HepG2 (cell line): ENCODE results near the gene CRTC2. TPM values are rescaled to one million over a fixed set of nuclear protein-coding genes. Genes with fewer than 3 reads are reported as not detected.

Source experiments
- DMAP1 ChIP-seq: IDR thresholded peaks from 2 replicates; pipeline ENCODE4 v1.6.1; 2016
- ESRRA ChIP-seq: sonication (generic); formaldehyde crosslinking; IDR thresholded peaks from 2 replicates; pipeline ENCODE4 v1.5.1; 2020; ENCODE audit warnings: mild to moderate bottlenecking, low read depth, missing genetic modification reagents
- HNRNPLL ChIP-seq: fragments of 200-400 bp; formaldehyde crosslinking; IDR thresholded peaks from 2 replicates; pipeline ENCODE4 v1.6.1; 2017; ENCODE audit warnings: mild to moderate bottlenecking, low read depth, low read length; ENCODE audit not compliant: poor library complexity, severe bottlenecking
- HOXA3 ChIP-seq: sonication (generic); formaldehyde crosslinking; IDR thresholded peaks from 2 replicates; pipeline ENCODE4 v1.5.0; 2020; ENCODE audit warnings: missing genetic modification reagents
- JUND ChIP-seq: sonication (generic); formaldehyde crosslinking; IDR thresholded peaks from 2 replicates; pipeline ENCODE4 v1.8.0; 2022; ENCODE audit warnings: mild to moderate bottlenecking, missing genetic modification reagents
- KLF15 ChIP-seq: sonication (generic); formaldehyde crosslinking; IDR thresholded peaks from 2 replicates; pipeline ENCODE4 v1.8.1; 2023; ENCODE audit warnings: borderline replicate concordance, mild to moderate bottlenecking, inconsistent platforms, missing genetic modification reagents, mixed read lengths
- MATR3 ChIP-seq: sonication (generic); formaldehyde crosslinking; IDR thresholded peaks from 2 replicates; pipeline ENCODE4 v1.4.0; 2020; ENCODE audit warnings: missing genetic modification reagents
- MTA3 ChIP-seq: sonication (generic); formaldehyde crosslinking; IDR thresholded peaks from 2 replicates; pipeline ENCODE4 v1.4.0; 2020; ENCODE audit warnings: missing genetic modification reagents
- NCOR1 ChIP-seq: fragments of 200-600 bp; sonication (generic); IDR thresholded peaks from 2 replicates; pipeline ENCODE4 v1.7.0; 2017; ENCODE audit warnings: antibody characterized with exemption, low read length, borderline replicate concordance
- PAX8 ChIP-seq: sonication (generic); formaldehyde crosslinking; IDR thresholded peaks from 2 replicates; pipeline ENCODE4 v1.8.0; 2022; ENCODE audit warnings: mild to moderate bottlenecking, missing genetic modification reagents, borderline replicate concordance
- RBFOX2 ChIP-seq: fragments of 200-400 bp; formaldehyde crosslinking; IDR thresholded peaks from 2 replicates; pipeline ENCODE4 v1.6.1; 2017; ENCODE audit warnings: low read depth, mild to moderate bottlenecking, low read length
- SIN3A ChIP-seq: IDR thresholded peaks from 2 replicates; pipeline ENCODE4 v1.6.1; 2011; ENCODE audit warnings: low read depth, mild to moderate bottlenecking, control low read depth, low read length, borderline replicate concordance
- SOX6 ChIP-seq, 2 experiments: fragments of 450-650 bp in 1 of 2; sonication (generic) in 1 of 2; formaldehyde crosslinking in 1 of 2; IDR thresholded peaks; 2 replicates each; pipeline versions ENCODE4 v1.4.0 to v1.6.1; 2017 to 2020; ENCODE audit warnings: antibody characterized with exemption in 1 of 2, mild to moderate bottlenecking in 1 of 2, missing genetic modification reagents in 1 of 2
- TIGD3 ChIP-seq: sonication (generic); formaldehyde crosslinking; IDR thresholded peaks from 2 replicates; pipeline ENCODE4 v1.5.1; 2020; ENCODE audit warnings: mild to moderate bottlenecking, missing genetic modification reagents, borderline replicate concordance
- TRAFD1 ChIP-seq: sonication (generic); formaldehyde crosslinking; IDR thresholded peaks from 2 replicates; pipeline ENCODE4 v1.5.1; 2020; ENCODE audit warnings: missing genetic modification reagents, mild to moderate bottlenecking, borderline replicate concordance
- YEATS4 ChIP-seq: sonication (generic); formaldehyde crosslinking; IDR thresholded peaks from 2 replicates; pipeline ENCODE4 v1.4.0; 2020; ENCODE audit warnings: missing genetic modification reagents, borderline replicate concordance
- ZEB1 ChIP-seq: IDR thresholded peaks from 2 replicates; pipeline ENCODE4 v1.6.1; 2012; ENCODE audit warnings: mild to moderate bottlenecking, low read depth, inconsistent platforms; ENCODE audit not compliant: insufficient replicate concordance
- ZMAT3 ChIP-seq: sonication (generic); formaldehyde crosslinking; conservative IDR thresholded peaks from 2 replicates; pipeline ENCODE4 v1.7.0; 2021; ENCODE audit warnings: missing genetic modification reagents
- ZNF232 ChIP-seq: sonication (generic); formaldehyde crosslinking; IDR thresholded peaks from 2 replicates; pipeline ENCODE4 v1.4.0; 2020; ENCODE audit warnings: missing genetic modification reagents, borderline replicate concordance
- ZNF331 ChIP-seq: sonication (generic); formaldehyde crosslinking; IDR thresholded peaks from 2 replicates; pipeline ENCODE4 v1.4.0; 2020; ENCODE audit warnings: missing genetic modification reagents
- ZNF557 ChIP-seq: sonication (generic); formaldehyde crosslinking; IDR thresholded peaks from 2 replicates; pipeline ENCODE4 v1.4.0; 2020; ENCODE audit warnings: missing genetic modification reagents
- ZNF563 ChIP-seq: sonication (generic); formaldehyde crosslinking; IDR thresholded peaks from 2 replicates; pipeline ENCODE4 v1.8.0; 2022; ENCODE audit warnings: mild to moderate bottlenecking, moderate library complexity, missing genetic modification reagents
- ZNF777 ChIP-seq: sonication (generic); formaldehyde crosslinking; IDR thresholded peaks from 2 replicates; pipeline ENCODE4 v1.4.0; 2020; ENCODE audit warnings: missing genetic modification reagents
- ZNF781 ChIP-seq: sonication (generic); formaldehyde crosslinking; IDR thresholded peaks from 2 replicates; pipeline ENCODE4 v1.5.1; 2020; ENCODE audit warnings: borderline replicate concordance, mild to moderate bottlenecking, missing genetic modification reagents; ENCODE audit errors: not compliant biosample characterization
- ZSCAN12 ChIP-seq: sonication (generic); formaldehyde crosslinking; IDR thresholded peaks from 2 replicates; pipeline ENCODE4 v1.9.0; 2021; ENCODE audit warnings: mild to moderate bottlenecking, missing genetic modification reagents
- polyA plus RNA-seq, 8 experiments: library from polyadenylated mRNA; depleted of rRNA in 3 of 8; stranded (reverse) in 7 of 8; unstranded in 1 of 8; fragments of >200 nt; fragmentation: Illumina TruSeq in 4 of 8; extraction: Trizol in 4 of 8; gene quantifications; 2 replicates each; pipeline versions ENCODE4 v1.2.1 to v1.2.3, GENCODE V29; 2011 to 2016; ENCODE audit warnings: low read depth in 4 of 8, missing spikeins in 1 of 8, mixed read lengths in 1 of 8; ENCODE audit not compliant: insufficient read depth in 1 of 8
- total RNA-seq, 5 experiments: library from RNA; depleted of rRNA; stranded (reverse); fragments of >200 nt; fragmentation: Illumina TruSeq; extraction: Trizol; gene quantifications; 2 replicates each; pipeline ENCODE4 v1.2.3, GENCODE V29; 2016; ENCODE audit warnings: low read depth in 1 of 5
- TF ChIP-seq, protein P1 (sequence below): sonication (generic); formaldehyde crosslinking; IDR thresholded peaks from 2 replicates; pipeline ENCODE4 v1.4.0; 2020; ENCODE audit warnings: missing genetic modification reagents, borderline replicate concordance

The CRTC2 gene
- total and polyA plus RNA-seq, 2 of the 13 experiments (the other 11 are each of a cell fraction or from before 2014, with no cell fraction given) = 6.1 to 26.7 TPM

DNA sequence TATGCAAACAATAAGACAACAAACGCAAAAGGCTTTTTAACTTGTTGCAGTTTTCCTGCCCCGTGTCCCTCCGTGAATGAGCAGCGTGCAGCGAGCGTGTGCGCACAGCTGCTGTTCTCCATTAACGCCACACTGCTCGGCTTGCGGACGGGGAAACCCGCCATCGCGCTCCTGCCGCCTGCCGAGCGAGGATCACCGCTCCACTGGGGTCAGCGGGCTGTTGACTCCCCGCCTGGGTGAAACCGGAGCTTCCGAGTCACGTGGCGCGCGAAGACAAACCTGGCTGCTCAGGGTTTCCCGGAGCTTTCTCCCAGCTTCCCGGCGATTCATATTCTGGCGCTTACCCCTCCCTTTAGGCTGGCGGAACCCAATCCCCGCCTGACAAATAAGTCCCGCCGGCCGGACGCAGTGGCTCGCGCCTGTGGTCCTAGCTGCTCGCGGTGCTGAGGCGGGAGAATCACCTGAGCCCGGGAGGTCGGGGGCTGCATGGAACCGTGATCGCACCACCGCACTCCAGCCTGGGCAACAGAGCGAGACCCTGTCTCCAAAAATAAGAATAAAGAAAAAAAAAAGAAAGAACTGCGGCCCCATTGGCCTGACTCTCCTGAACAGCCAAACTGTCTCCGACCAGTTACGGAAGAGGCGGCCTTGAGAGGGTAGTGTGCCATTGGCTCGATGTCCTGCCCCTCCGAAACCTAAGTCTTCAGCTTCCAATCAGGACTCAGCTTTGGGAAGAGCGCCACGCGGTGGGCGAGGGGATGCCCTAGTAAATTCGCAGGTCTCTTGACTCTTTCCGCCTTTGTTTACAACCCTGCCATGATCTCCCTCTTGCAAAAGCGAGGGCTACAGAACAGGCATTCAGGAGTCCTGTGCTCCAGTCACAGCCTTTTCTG lies 8.9 kb upstream of the CRTC2 start, which contains the start of gene CREB3L4 (continued):
- TF ChIP-seq ESRRA (no peak), SOX6 (IDR thresholded peaks at IDR 0.05) (no peak), SOX6 (CRISPR knock-in tag; IDR thresholded peaks at IDR 0.05) (peak; percentile 69), ZNF232 (CRISPR knock-in tag) (peak; percentile 88; the same call in 1 of the 2 replicates), DMAP1 (peak; percentile 82), SIN3A (peak; percentile 70), HOXA3 (peak; percentile 64; the same call in 1 of the 2 replicates), ZNF331 (CRISPR knock-in tag) (peak; percentile 26), YEATS4 (CRISPR knock-in tag) (peak; percentile 79; the same call in 1 of the 2 replicates), HNRNPLL (peak; percentile 82), PAX8 (CRISPR knock-in tag) (0 out of 2 replicates have a peak, but pooled peaks have one; percentile 53), ZMAT3 (CRISPR knock-in tag) (peak; percentile 94), RBFOX2 (peak; percentile 93), ZNF781 (CRISPR knock-in tag) (peak; percentile 79), TRAFD1 (peak; percentile 81; the same call in 1 of the 2 replicates), ZNF557 (CRISPR knock-in tag) (no peak), TIGD3 (CRISPR knock-in tag) (0 out of 2 replicates have a peak, but pooled peaks have one; percentile 61), KLF15 (no peak), MATR3 (CRISPR knock-in tag) (no peak), JUND (no peak), ZNF777 (CRISPR knock-in tag) (no peak), ZSCAN12 (CRISPR knock-in tag) (no peak; the same call in 1 of the 2 replicates), ZEB1 (peak; percentile 48), MTA3 (no peak), NCOR1 (0 out of 2 replicates have a peak, but pooled peaks have one; percentile 9), ZNF563 (CRISPR knock-in tag) (no peak; the same call in 1 of the 2 replicates)
- TF ChIP-seq, protein P1, sequence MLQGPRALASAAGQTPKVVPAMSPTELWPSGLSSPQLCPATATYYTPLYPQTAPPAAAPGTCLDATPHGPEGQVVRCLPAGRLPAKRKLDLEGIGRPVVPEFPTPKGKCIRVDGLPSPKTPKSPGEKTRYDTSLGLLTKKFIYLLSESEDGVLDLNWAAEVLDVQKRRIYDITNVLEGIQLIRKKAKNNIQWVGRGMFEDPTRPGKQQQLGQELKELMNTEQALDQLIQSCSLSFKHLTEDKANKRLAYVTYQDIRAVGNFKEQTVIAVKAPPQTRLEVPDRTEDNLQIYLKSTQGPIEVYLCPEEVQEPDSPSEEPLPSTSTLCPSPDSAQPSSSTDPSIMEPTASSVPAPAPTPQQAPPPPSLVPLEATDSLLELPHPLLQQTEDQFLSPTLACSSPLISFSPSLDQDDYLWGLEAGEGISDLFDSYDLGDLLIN = no peak; the same call in 1 of the 2 replicates
